ENCODE data around the gene PDIA6. TPM values are rescaled to one million over a fixed set of nuclear protein-coding genes. Genes with fewer than 3 reads are reported as not detected.

PDIA6 gene
- total and polyA plus RNA-seq, 7 experiments from 2014 or later = 24.3 to 173 (median 49.6) TPM

DNA sequence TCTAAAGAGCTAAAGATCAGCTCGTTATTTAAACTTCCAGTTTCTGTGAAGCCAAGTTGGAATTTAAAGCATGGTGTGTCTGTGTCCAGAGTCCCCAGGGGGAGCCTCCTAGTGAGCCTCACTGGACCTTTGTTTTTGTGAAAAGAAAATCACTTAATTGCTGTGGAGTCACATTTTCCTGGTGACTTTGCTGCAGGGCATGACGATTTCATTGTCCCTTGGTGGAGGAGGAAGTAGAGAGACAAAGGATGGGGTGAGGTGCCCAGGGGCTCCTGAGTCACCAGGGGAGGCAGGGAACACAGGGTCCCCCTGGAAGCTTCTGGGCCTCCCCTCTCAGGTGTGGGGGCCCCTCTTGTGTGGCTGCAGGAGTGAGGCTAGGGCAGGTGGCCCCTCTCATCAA, 71.4 kb downstream of the PDIA6 start:
- Mint-ChIP-seq H3K4me1 (peaks cover 0 to 4% (median 0%) of the 10 kb centered on the region in 7 donors), H3K4me3 (no peak overlapping the region), H3K36me3 (peaks cover 0 to 1% (median 0%) of the 10 kb centered on the region in 5 donors), H3K27me3 (peaks cover 0 to 4% (median 0%) of the 10 kb centered on the region in 5 donors), H3K27ac (no peak overlapping the region), H3K9me3 (no peaks in the 10 kb centered on the region)
- H3K4me1 ChIP-seq (ENCODE audit: control insufficient read depth in 2 of 2, insufficient read depth in 2 of 2, low read length in 2 of 2) = no peaks in the 10 kb centered on the region
- POLR2A ChIA-PET = no interaction called here
- H3K27me3 ChIP-seq (ENCODE audit: control insufficient read depth in 2 of 2, insufficient read depth in 2 of 2, low read length in 2 of 2) = no peaks in the 10 kb centered on the region
- DNase-seq (no peak), ATAC-seq (no peak)
- intact Hi-C loops (cut with micrococcal nuclease) = no loop called here
- no peaks in the 10 kb centered on the region for H3K9me3 ChIP-seq (ENCODE audit: control insufficient read depth in 2 of 3, low read length in 3 of 3)
- H3K4me3 ChIP-seq (ENCODE audit: low read length) = no peak overlapping the region
- no peak overlapping the region for H3K27ac ChIP-seq (ENCODE audit: low read depth, low read length)
- no peaks in the 10 kb centered on the region for H3K36me3 ChIP-seq (ENCODE audit: control insufficient read depth in 2 of 3, insufficient read depth in 3 of 3, low read length in 3 of 3)
- CTCF ChIA-PET = no interaction called here

DNA sequence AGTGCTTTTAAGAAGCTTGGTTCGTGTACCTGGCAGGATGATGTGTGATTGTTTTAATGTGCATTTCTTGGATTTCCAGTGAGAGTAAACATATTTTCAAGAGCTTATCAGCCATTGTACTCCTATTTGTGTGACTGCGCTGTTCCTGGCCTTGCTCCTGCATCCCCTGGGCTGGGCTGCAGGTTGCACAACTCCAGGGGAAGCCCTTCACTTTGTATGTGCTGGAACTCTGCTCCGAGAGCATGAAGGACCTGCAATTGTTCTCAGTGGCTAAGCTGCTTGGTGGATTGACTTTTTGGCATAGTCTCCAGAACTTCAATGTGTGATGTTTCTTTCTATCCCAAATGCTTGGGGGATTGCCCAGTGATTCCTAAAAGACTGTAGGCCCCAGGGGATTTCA, 72.4 kb downstream of the PDIA6 start:
- Mint-ChIP-seq H3K4me1 (peaks cover 0 to 1% (median 0%) of the 10 kb centered on the region in 7 donors), H3K27me3 (peaks cover 0 to 7% (median 0%) of the 10 kb centered on the region in 5 donors), H3K27ac (no peak overlapping the region), H3K36me3 (no peaks in the 10 kb centered on the region), H3K4me3 (no peak overlapping the region), H3K9me3 (no peaks in the 10 kb centered on the region)
- Histone ChIP-seq H3K27me3 (ENCODE audit: control insufficient read depth in 2 of 2, insufficient read depth in 2 of 2, low read length in 2 of 2) (no peaks in the 10 kb centered on the region), H3K36me3 (ENCODE audit: control insufficient read depth in 2 of 3, insufficient read depth in 3 of 3, low read length in 3 of 3) (no peaks in the 10 kb centered on the region), H3K4me1 (ENCODE audit: control insufficient read depth in 2 of 2, insufficient read depth in 2 of 2, low read length in 2 of 2) (no peaks in the 10 kb centered on the region), H3K9me3 (ENCODE audit: control insufficient read depth in 2 of 3, low read length in 3 of 3) (no peaks in the 10 kb centered on the region), H3K27ac (ENCODE audit: low read depth, low read length) (no peak overlapping the region), H3K4me3 (ENCODE audit: low read length) (no peak overlapping the region)
- intact Hi-C loops (cut with micrococcal nuclease) = no loop called here
- ATAC-seq (no peak), DNase-seq (no peak)
- ChIA-PET POLR2A (no interaction called here), CTCF (no interaction called here)

DNA sequence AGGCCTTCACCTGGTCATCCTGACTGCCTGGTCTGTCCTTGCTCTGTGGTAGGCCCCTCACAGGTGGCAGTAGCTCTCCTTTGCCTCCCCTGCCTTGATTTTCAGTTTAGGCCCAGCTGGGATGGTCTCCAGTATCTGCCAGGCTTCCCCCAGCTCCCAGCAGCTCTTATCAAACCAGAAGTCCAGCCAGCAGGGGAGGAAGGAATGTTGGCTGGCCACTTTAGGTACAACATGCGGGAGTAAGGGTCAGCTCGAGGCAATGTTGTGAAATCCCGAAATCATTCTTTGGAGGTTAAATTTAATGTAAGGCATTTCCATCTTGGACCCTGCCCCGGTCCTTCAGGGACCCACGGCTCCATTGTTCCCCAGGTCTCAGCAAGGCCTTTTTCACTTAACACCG, 74.4 kb downstream of the PDIA6 start:
- ATAC-seq = no peak
- intact Hi-C loops (cut with micrococcal nuclease) = no loop called here
- Histone ChIP-seq H3K4me1 (ENCODE audit: control insufficient read depth in 2 of 2, insufficient read depth in 2 of 2, low read length in 2 of 2) (no peaks in the 10 kb centered on the region), H3K9me3 (ENCODE audit: control insufficient read depth in 2 of 3, low read length in 3 of 3) (no peaks in the 10 kb centered on the region), H3K27me3 (ENCODE audit: control insufficient read depth in 2 of 2, insufficient read depth in 2 of 2, low read length in 2 of 2) (no peaks in the 10 kb centered on the region), H3K36me3 (ENCODE audit: control insufficient read depth in 2 of 3, insufficient read depth in 3 of 3, low read length in 3 of 3) (no peaks in the 10 kb centered on the region), H3K4me3 (ENCODE audit: low read length) (no peak overlapping the region), H3K27ac (ENCODE audit: low read depth, low read length) (no peak overlapping the region)
- DNase-seq = no peak
- H3K36me3 Mint-ChIP-seq = no peaks in the 10 kb centered on the region
- H3K4me1 Mint-ChIP-seq = peaks cover 0 to 1% (median 0%) of the 10 kb centered on the region in 7 donors
- no peak overlapping the region for H3K4me3 Mint-ChIP-seq
- no peaks in the 10 kb centered on the region for H3K9me3 Mint-ChIP-seq
- ChIA-PET CTCF (no interaction called here), POLR2A (no interaction called here)
- peaks cover 0 to 12% (median 6%) of the 10 kb centered on the region in 5 donors for H3K27me3 Mint-ChIP-seq
- H3K27ac Mint-ChIP-seq = no peak overlapping the region

DNA sequence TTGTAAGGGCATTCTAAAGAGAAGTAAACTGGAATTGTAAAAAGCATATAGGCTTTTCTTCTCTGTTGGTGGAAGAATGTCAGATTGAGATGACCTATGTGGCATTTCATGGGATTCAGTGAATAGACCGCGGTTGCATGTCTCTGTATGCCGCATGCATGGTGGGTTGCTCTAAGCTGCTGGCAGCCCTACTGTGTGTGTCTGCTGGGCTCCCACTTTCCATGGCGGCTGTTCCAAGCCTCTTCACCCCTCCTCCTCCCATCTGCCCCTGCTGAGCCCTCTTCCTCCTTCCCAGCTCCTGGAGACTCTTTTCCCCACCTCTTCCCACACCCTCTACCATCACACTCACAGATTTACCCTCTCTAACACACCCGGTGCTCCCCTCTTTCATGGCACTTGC, 78.6 kb downstream of the PDIA6 start:
- intact Hi-C loops (cut with micrococcal nuclease) = no loop called here
- H3K4me3 Mint-ChIP-seq = no peak overlapping the region
- POLR2A ChIA-PET = no interaction called here
- CTCF ChIA-PET = no interaction called here
- peak overlapping the region in 1 of 9 donors; percentile 12 for H3K27ac Mint-ChIP-seq
- H3K27me3 ChIP-seq (ENCODE audit: control insufficient read depth in 2 of 2, insufficient read depth in 2 of 2, low read length in 2 of 2) = no peaks in the 10 kb centered on the region
- peaks cover 0 to 15% (median 6%) of the 10 kb centered on the region in 5 donors for H3K27me3 Mint-ChIP-seq
- no peak overlapping the region for H3K27ac ChIP-seq (ENCODE audit: low read depth, low read length)
- no peaks in the 10 kb centered on the region for H3K9me3 Mint-ChIP-seq
- H3K36me3 ChIP-seq (ENCODE audit: control insufficient read depth in 2 of 3, insufficient read depth in 3 of 3, low read length in 3 of 3) = no peaks in the 10 kb centered on the region
- ATAC-seq (no peak), DNase-seq (no peak)
- H3K4me3 ChIP-seq (ENCODE audit: low read length) = no peak overlapping the region
- no peaks in the 10 kb centered on the region for H3K4me1 ChIP-seq (ENCODE audit: control insufficient read depth in 2 of 2, insufficient read depth in 2 of 2, low read length in 2 of 2)
- H3K36me3 Mint-ChIP-seq = no peaks in the 10 kb centered on the region
- H3K4me1 Mint-ChIP-seq = peaks cover 0 to 2% (median 0%) of the 10 kb centered on the region in 7 donors
- no peaks in the 10 kb centered on the region for H3K9me3 ChIP-seq (ENCODE audit: control insufficient read depth in 2 of 3, low read length in 3 of 3)

DNA sequence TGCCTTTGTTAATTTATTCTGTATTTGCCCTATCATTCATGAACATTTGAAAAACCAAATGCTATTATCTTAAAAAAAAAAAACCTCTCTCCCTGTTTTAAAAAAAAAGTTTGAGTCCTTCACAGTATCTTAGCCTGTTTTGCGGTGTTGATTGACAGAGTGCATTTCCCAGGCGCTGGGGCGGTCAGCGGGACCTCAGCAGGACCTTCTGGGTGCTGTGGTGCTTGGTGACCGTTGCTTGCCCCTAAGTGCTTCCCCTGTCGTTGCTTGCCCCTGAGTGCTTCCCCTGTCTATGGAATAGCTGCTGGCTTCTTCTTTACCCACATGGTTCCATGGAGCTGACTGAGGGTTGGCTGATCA, 79.0 kb downstream of the PDIA6 start:
- peak overlapping the region in 1 of 9 donors; percentile 12 for H3K27ac Mint-ChIP-seq
- H3K27ac ChIP-seq (ENCODE audit: low read depth, low read length) = no peak overlapping the region
- H3K36me3 Mint-ChIP-seq = no peaks in the 10 kb centered on the region
- CTCF ChIA-PET = no interaction called here
- H3K4me3 Mint-ChIP-seq = no peak overlapping the region
- H3K4me3 ChIP-seq (ENCODE audit: low read length) = no peak overlapping the region
- H3K9me3 ChIP-seq (ENCODE audit: control insufficient read depth in 2 of 3, low read length in 3 of 3) = no peaks in the 10 kb centered on the region
- intact Hi-C loops (cut with micrococcal nuclease) = no loop called here
- H3K4me1 Mint-ChIP-seq = peaks cover 0 to 2% (median 0%) of the 10 kb centered on the region in 7 donors
- no peaks in the 10 kb centered on the region for H3K9me3 Mint-ChIP-seq
- ATAC-seq = no peak
- H3K27me3 Mint-ChIP-seq = peaks cover 0 to 15% (median 6%) of the 10 kb centered on the region in 5 donors
- H3K36me3 ChIP-seq (ENCODE audit: control insufficient read depth in 2 of 3, insufficient read depth in 3 of 3, low read length in 3 of 3) = no peaks in the 10 kb centered on the region
- no peaks in the 10 kb centered on the region for H3K27me3 ChIP-seq (ENCODE audit: control insufficient read depth in 2 of 2, insufficient read depth in 2 of 2, low read length in 2 of 2)
- H3K4me1 ChIP-seq (ENCODE audit: control insufficient read depth in 2 of 2, insufficient read depth in 2 of 2, low read length in 2 of 2) = no peaks in the 10 kb centered on the region
- no peak for DNase-seq
- POLR2A ChIA-PET = no interaction called here

Other genes starting within 250 kb of the PDIA6 start
- gene NOL10, start 122.8 kb downstream of the PDIA6 start, total RNA-seq = 10 to 100 TPM; 15.5 to 26.2 (median 21.3) TPM
- 10 to 100 TPM; 14.7 to 25.6 TPM for gene NOL10, start 122.8 kb downstream of the PDIA6 start, polyA plus RNA-seq
- not detected for gene ATP6V1C2, start 91.2 kb downstream of the PDIA6 start, total RNA-seq
- gene ATP6V1C2, start 91.2 kb downstream of the PDIA6 start, polyA plus RNA-seq = not detected
- gene KCNF1, start 99.1 kb upstream of the PDIA6 start, total RNA-seq = not detected
- gene KCNF1, start 99.1 kb upstream of the PDIA6 start, polyA plus RNA-seq = not detected

Data from naive thymus-derived CD4-positive, alpha-beta T cell (primary cell).